ENCODE results near the gene PPIL6.
"Not testable (repeated sequence)": the region's sequence is repeated elsewhere in the genome, so short reads cannot be mapped to it uniquely, and the experiment has no call there.

The PPIL6 gene

GRCh38 chr6:109466212-109466923 is 25.9 kb upstream of the PPIL6 start:
- no peak for DNase-seq

DNA sequence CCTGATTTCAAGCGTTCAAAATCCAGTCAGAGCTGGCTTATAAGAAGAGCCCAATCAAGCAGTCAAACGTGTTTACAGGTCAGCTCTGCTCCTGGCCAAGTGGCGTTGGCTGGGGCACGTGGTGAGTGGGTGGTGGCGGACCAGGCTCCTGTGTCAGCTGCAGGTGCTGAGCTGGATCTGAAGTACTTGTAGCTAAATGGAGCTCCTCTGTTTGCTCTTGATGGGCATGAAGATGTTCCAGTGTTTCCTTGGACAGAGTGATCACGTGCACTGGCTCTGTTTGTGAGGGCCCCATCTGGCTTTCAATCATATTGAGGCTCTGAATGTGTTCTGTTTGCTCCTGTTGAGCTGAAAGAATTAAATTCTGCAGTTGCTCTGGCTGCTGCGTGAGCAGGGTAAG is 25.3 kb upstream of the PPIL6 start:
- no peak for DNase-seq

GRCh38 chr6:109461733-109462526 is 21.5 kb upstream of the PPIL6 start:
- no peak for DNase-seq

GRCh38 chr6:109461205-109461604 is 20.8 kb upstream of the PPIL6 start:
- DNase-seq = not testable (repeated sequence)

DNA sequence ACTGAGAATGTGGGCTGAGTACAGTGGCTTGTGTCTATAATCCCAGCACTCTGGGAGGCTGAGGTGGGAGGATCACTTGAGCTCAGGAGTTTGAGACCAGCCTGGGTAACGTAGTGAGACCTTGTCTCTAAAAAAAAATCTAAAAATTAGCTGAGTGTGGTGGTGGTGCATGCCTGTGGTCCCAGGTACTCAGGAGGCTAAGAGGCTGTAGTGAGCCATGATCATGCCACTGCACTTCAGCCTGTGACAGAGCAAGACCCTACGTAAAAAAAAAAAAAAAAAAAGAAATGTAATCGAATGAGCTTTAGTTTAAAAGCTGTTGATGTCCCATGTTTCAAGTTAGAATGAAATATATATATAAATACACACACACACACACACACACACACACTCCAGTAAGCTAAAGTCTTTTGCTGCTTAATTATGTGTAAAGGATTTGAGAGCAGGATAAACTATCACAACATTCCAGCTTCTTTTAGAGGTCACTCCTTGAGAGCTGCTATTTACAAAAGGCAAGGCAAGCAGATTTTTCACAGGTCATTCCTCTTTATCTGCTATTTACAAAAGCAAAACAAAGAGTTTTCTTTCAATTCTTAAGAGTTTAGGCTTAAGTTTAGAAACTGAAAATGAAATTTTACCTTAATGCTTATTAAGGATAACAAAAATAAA is 19.9 kb upstream of the PPIL6 start:
- no peak for DNase-seq

DNA sequence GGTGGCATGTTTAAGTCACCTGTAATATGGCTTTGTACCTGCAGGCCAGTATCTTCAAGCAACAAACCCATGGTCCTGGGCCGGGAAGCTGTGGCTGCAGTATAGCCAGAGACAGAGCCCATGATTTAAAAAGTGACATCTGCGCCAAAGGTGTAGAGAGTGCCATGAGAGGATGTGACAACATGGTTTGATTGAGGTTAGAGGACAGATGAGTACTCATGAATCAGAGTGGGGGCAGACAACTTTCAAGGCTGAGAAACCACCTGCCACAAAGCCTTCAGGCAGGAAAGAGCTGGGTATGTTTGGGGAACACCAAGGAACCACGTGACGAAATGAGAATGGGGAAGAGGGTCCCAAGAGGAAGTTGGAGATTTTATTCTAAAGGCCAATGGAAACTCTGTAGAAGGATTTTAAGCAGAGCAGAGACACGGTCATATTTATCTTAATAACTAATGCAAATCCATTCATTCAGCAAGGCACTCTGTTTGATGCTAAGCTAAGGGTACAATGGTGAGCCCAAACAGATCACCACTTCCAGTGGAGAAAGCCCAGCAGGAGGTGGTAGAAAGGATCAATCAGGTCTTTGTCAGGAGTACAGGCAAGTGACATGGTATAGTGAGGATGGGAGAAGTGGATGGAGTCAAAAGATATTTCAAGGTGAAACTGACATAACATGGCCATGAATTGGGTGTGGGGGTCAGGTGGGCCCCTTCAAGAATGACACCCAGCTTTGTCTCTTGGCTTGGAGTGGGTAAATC is 18.5 kb upstream of the PPIL6 start:
- DNase-seq = peak; percentile 52

GRCh38 chr6:109457562-109457996 is 17.2 kb upstream of the PPIL6 start:
- DNase-seq = no peak

- DNase-seq = no peak
Measured at GRCh38 chr6:109456710-109457561, 16.5 kb upstream of the PPIL6 start.

DNA sequence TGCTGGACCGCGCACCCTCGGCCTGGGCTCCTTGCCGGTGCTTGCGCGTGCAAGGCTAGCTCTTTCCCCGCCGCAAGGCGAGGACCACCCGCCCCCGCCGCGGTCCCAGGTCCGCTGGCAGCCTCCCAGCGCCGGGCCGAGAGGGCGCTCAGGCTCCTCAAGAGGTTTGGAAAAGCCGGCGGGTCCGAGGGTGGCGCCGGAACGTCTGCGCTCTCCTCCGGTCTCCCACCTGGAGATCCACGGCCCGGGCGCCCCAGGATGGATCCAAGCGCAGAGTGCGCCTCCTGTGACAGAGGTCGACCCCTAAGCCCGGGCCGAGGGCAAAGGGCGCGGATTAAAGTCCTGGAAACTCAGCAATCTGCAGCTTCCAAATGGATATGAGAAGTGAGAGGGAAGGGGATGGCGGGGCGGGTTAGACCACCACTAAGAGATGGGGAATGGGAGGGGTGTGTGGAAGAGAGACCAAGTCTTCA is 15.7 kb upstream of the PPIL6 start:
- DNase-seq = no peak

GRCh38 chr6:109455437-109456110 is 15.1 kb upstream of the PPIL6 start, which contains the start of gene MICAL1:
TSS of gene MICAL1 (minus strand) at chr6:109455772. CDS start at chr6:109454196, 1,576 bp downstream.
- peak; percentile 65 for DNase-seq

GRCh38 chr6:109454496-109455436 is 14.3 kb upstream of the PPIL6 start:
- DNase-seq = peak; percentile 67

GRCh38 chr6:109453594-109454495 is 13.4 kb upstream of the PPIL6 start:
- DNase-seq = no peak

DNA sequence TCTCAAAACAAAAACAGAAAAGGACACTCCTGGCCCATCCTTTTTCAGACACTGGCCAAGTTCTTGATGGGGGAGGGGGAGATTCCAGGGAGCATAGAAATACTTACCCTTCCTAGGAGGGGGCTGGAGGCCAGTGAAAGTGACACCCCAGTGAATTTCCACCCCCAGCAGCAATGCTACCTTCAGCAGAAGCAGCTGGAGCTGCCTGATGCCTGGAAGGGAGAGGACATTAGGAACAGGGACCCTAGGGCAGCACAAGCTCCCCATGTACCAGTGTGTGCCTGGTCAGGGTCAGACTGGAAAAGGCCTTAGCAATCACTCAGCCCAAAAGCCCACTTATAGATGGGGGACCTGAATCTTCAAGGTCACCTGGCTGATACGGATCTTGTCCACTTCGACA is 12.7 kb upstream of the PPIL6 start:
- DNase-seq = no peak

DNA sequence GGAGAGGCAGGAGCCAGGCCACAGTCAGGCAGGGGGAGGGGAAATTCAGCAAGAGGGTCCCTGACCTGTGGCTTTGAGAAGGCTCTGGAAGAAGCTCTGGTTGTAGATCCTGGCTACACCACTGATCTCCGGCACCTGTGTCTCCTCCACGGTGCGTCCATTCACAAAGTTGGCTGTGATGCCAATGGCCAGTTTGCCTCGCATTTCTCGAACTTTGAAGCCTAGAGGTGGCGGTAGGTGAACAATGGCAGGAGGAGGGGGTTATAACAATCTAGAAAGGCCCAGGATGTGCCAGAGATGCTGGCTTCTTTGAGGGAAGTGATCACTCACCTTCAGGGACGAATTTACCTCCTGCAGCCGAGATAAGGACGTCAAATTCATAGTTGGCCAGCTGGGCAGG is 11.8 kb upstream of the PPIL6 start:
- DNase-seq = no peak

- no peak for DNase-seq
Measured at GRCh38 chr6:109451376-109451775, 10.9 kb upstream of the PPIL6 start.

- no peak for DNase-seq
Measured at GRCh38 chr6:109450801-109451200, 10.4 kb upstream of the PPIL6 start.

DNA sequence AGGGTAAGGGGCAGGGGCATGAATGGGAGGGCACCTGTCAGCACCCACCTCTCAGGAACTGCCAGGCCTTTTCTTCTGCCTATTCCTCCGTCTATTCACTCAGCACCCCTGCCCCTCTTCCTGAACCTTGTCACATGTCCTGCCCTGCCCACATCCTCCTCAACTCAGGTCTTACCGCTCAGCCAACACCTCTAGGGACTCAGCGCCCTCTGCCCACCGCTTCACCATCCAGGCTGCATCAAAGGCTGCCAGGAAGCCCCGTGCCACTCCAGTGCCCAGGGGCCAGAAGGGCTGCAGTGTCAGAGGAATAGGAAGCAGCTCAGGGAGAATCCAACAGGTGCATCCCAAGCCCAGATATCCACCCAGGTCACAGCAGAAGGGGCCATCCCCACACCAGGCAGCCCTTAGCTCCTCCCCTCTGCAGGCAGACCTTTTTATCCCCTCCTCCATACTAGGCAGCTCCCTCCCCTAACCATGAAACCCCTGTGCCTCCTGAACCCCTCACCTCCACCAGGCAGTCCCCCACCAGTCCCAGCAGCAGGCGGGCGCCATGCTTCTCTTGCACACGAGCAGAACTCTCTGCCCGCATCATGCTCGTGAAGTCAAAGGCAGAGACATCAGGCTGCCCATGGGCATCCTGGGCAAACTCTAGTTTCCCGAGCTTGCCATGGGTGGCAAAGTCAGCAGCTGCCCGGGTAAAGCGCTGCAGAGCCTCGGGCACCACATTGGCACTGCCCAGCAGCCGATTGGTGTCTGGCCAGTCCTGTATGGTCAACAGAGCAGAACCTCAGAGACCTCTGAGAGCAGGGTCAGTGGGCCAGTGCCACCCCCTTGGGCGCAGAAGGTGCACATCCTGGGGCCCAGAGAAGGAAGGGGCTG is 9.6 kb upstream of the PPIL6 start:
- no peak for DNase-seq

Measured in activated CD8-positive, alpha-beta memory T cell treated with anti-CD3 and anti-CD28 coated beads, Interleukin-2, amount 50 U/mL, for 4 hours (primary cell).